T-helper 22 cell (primary cell): Measurements from ENCODE around the gene TEX26.
"Not testable (repeated sequence)": the region's sequence is repeated elsewhere in the genome, so short reads cannot be mapped to it uniquely, and the experiment has no call there.

Source experiments
- DNase-seq: peaks from one replicate; pipeline ENCODE4 v3.0.0-alpha.2; 2020; ENCODE audit warnings: low read depth

TEX26 gene

DNA sequence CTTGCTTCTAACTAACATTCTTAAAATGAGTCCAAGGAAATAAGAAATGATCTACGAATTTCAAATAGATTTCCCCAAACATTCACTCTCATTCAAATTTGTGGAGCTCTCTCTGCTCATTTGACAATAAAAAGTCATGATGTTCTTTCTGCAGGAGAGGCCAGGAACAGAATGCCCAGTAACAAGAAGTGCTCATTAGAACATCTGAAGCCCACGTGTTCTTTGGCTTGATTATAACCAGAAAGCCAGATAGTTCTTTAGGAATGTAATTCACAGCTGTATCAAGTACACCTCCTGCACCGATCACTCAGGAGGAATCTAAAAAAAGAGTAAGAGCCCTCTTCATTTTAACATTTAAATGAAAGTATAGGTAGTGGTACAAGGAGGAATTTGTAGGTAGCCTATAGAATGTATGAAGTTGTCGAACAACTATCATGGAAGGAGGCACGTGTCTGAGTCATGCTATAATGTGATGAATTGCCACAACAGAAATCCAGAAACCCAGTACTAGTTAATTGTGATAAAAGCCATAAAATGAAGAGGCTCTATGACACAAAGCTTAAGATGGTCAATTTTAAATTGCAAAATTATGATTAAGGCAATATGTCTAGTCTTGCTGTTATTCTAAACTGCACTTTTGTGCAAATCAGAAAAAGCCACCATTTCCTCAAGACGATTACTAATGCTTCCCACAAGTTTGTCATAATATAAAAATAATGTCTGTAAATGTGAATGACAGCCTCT lies 13.6 kb upstream of the TEX26 start:
- DNase-seq, result no peak

DNA sequence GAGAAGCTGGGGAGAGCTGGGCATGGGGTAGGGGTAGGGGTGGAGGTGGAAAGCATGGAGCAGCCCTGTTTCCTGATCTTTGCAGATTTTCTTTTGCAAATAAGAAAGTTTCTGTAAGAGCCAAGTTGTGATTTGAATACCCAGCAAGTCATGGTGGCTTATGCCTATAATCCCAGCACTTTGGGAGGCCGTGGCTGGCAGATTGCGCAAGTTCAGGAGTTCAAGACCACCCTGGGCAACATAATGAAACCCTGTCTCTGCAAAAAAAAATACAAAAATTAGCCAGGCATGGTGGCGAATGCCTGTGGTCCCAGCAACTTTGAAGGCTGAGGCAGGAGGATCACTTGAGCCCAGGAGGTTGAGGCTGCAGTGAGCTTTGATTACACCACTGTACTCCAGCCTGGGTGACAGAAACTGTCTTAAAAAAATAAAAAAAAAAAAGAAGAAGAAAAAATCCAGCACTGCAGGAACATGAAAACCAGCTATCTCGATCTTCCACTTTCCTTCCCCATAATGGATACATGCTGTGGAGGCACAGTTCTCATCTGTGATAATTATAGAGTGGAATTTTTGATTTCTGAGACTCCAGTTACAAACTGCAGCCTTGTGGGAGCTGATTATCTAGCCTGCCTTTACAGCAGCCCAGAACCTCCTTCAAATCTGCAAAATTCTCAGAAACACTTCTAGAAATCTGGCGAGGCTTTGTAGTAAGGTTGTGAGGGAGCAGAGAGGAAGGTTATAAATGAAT lies 12.1 kb upstream of the TEX26 start:
- DNase-seq, result no peak

DNA sequence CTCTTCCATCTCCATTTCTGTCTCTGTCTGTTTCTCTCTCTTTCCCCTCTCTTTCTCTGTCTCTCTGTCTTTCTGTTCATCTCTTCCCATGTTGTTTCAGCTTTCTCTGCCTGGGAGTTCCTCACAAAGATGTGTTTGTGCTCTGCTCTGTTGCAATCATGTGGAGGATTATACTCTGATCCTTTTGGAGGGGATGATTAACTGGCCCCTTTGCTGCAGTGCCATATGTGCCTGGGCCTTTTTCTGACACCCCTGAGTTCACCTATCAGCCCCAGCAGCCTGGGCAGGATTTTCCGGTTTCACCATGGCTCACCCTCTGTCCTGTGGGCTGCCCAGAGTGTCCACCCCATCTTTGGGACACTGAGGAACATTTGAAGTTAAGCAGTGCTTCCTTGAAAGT lies 9.0 kb upstream of the TEX26 start:
- no peak for DNase-seq

DNA sequence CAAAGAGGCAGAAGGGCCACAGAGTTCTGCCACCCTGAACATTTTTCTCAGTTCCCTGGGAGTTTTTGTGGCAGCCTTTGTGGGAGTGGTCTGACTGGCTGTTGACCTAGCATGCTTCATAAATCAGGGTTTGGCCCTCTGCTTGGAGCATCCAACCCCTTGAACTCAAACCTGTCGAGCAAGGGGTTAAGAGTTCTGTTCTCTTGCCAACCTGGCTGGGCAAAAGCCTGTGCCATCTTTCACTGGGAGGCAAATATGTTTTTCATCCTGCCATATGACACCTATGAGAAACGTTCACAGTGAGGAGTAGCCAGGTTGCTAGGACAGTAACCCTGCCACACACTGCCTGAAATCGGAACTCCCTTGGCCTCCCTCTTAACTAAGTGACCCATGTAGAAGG lies 7.7 kb upstream of the TEX26 start:
- no peak for DNase-seq

DNA sequence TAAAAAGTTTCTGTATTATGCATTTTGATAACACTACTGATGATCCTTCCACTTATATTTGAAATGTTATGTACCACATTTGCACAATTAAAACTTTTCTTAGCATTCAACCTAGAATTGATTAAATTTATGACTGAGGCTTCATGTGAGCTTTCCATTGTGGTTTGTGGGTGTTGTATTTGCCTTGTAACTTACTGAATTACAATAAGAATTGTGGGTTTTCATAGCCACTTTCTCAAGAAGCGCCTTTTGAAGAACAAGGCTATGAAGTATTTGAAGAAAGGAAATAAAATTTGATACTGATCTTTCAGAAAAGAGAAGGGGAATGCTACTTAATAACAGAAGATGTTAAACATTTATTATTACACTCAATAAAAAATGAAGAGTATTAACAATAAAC lies 7.0 kb upstream of the TEX26 start:
- DNase-seq, result no peak

DNA sequence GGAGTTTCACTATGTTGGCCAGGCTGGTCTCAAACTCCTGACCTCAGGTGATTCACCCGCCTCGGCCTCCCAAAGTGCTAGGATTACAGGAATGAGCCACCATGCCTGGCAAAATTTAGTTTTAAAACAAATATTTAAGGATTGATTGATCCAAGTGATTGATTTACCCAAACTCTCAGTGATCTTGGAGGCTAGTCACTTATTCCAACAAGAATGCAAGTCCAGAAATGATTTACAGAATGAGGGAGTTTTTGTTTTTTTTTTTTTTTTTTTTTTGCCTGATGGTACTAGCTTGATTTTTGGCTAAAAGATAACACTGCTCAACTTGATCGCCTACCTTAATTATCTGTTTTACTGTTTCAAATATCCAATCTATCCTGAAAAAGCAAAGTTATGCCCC lies 5.7 kb upstream of the TEX26 start:
- no peak for DNase-seq

DNA sequence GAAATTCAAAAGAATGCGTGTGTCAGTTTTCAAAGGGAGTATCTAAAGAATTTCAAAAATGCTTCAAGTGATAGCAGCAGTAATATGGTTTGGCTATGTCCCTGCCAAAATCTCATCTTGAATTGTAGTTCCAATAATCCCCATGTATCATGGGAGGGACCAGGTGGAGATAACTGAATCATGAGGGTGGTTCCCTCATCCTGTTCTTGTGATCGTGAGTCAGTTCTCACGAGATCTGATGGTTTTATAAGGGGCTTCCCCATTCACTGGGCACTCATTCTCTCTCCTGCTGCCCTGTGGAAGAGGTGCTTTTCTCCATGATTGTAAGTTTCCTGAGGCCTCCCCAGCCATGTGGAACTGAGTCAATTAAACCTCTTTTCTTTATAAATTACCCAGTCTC lies 5.3 kb upstream of the TEX26 start:
- not testable (repeated sequence) for DNase-seq

DNA sequence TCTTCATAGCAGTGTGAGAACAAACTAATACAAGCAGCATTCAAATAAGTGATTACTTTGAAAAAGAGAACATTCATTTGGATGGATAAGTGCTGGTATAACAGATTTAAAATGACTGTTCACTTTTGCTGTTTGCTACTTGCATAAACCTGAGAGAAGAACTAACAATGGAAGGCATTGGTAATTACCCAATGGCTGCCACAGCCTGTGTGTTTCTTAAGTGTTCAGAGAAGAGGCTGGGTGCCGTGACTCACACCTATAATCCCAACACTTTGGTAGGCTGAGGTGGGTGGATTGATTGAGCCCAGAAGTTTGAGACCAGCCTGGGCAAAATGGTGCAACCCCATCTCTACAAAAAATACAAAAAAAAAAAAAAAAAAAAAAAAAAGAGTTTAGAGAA lies 4.9 kb upstream of the TEX26 start:
- DNase-seq, result no peak

DNA sequence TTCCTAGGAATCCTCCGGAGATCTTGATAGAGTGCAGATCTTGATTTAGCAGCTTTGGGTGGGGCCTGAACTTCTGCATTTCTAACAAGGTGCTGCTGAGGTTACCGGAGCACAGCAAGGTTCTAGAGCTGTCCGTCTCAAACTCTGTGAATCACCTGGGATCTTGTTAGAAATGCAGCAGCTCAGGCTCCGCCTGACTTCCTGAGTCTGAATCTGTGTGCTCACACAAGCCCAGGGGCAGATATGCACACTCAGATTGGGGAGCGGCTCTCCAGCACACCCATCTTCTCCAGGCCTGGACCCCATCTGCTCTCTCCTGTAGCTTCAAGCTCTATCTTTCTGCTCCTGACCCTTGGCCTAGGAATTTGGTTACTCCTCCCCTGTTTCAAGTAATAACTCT lies 3.5 kb upstream of the TEX26 start:
- DNase-seq, result no peak

DNA sequence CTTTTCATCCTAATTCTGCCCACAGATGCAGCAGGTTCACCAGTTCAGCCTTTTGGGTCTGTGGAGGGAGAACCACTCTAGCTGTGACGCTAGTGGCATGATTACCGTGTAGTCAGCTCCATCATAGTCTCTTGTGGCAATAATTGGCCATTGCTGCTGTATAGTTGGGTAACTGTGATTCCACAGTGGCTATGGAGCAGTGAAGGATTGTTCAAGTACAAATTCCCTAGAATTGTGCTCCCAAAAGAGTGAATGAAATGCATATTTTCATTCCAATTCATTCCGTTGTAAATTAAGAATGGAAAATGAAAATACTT lies 856 bp downstream of the TEX26 start:
- no peak for DNase-seq

DNA sequence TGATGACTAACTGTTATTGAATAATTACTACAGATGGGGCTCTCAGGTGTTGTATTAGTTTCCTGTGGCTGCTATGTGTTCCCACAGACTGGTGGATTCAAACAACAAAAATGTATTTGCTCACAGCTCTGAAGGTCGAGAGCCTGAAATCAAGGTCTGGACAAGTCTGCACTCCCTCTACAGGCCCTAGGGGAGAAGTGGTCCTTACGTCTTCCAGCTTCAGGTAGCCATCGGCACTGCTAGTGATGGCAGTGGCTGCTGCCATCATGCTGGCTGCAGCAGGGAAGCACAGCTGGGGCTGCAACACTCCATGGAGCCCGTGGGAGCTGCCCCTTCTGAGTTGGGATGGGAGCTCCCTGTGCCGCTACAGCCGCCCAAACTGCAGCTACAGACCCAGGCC lies 1.9 kb downstream of the TEX26 start:
- DNase-seq, result no peak

DNA sequence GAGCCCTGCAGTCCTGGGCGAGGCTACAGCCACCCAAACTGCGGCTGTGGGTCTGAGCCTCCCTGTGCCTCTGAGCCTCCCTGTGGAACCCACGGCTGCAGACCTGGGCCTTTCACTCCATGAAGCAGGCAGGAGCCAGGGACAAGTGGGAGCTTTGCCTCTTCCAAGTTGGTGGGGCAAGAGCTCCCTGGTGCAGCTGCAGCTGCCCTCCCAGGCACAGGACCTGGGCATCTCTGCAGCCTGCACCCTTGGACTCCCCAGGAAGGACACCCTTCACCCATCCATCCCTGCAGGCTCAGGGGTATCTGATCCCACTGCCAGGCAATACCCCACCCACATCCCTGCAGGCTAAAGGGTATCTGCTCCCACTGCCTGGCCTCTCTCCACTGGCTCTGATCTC lies 2.3 kb downstream of the TEX26 start:
- DNase-seq, result no peak

DNA sequence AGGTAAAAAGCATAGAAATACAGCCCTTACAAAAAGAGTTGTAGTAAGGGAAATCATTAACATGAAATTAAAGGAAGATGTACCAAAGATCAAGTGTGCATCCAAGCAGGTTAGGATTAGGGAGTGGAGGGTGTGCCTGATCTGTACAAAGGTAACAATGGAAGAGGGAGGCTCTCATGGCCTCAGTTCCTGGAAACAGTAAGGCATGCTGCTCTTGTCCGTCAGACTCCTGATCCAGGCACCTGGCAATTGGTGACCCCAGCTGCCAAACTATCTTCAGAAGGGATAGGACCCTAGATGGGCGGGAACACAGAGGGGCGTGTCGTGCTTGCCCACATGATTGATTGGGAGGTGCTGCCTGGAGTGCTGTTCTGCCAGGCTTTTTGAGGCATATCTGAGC lies 4.5 kb downstream of the TEX26 start:
- no peak for DNase-seq

DNA sequence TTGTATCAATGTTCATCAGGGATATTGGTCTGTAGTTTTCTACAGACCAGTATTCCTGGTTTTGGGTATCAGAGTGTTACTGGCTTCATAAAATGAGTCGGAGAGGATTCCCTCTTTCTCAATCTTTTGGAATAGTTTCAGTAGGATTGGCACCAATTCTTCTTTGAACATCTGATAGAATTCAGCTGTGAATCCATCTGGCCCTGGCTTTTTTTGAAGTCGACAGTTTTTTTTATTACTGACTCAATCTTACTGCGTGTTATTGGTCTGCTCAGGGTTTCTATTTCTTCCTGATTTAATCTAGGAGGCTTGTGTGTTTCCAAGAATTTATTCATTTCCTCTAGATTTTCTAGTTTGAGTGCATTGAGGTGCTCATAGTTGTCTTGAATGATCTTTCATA lies 11.4 kb downstream of the TEX26 start:
- DNase-seq, result no peak

DNA sequence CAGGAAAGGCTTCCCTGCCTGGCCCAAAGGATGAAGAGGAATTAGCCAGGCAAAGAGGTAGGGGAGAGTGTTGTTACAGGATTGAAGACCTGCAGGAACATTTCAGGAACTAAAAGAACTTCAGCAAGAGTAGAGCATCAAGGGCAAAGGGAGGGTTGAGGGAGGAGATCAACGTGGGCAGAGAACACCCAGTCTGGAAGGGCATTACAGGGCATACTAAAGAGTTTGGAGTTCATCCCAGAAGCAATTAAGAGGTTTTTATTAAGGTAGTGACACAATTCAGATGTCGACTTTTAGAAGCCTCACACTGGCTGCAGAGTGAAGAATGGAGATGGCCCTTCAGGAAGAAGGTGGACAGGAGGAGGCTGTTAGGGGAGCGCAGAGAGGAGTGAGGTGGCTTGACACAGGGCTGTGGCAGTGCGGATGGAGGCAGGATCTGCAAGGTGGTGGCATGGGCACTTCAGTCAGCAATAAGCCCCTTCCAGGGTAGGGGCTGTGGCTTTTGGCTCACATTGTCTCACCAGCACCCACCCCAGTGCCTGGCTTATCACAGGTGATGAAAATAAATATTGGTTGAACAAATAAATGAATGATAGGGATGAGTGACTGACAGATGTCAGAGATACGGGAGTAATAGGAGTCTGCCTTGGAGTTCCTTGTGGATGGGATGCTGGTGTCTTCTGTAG lies 24.9 kb downstream of the TEX26 start:
- no peak for DNase-seq

DNA sequence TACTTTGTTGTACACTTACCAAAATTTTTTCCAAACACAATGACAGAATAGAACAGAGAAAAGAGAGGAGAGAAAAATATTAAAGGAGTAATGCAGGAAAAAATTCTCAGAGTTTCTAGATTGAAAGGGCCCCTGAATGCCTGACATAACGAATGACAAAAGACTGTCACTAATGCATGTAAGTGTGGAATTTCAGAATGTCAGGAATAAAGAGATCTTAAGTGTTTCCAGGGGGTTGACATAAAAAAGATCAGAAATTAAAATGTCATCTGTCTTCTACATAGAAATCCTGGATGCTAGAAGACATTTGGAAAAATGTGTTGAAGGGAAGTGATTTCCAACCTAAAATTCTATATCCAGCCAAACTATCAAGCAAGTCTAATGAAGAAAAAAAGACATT lies 27.2 kb downstream of the TEX26 start:
- no peak for DNase-seq

DNA sequence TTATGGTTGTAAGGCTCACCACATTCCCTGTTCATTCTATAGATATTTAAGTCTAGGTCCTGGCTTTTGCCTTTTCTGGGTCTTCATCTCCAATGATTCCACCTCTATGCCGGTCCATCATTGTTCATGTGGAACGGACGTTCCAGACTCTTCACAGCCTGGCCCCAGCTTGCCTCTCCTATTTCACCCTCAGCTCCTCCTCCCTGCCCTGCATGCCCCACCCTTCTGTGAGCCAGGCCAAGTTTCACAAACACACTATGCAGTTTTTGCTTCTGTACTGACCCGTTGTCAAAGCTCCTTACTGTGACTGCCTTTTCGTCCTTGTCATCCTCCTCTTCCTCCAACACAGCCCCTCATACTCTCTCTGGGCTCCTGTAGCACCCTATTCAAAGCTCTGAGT lies 31.3 kb downstream of the TEX26 start:
- DNase-seq, result no peak

DNA sequence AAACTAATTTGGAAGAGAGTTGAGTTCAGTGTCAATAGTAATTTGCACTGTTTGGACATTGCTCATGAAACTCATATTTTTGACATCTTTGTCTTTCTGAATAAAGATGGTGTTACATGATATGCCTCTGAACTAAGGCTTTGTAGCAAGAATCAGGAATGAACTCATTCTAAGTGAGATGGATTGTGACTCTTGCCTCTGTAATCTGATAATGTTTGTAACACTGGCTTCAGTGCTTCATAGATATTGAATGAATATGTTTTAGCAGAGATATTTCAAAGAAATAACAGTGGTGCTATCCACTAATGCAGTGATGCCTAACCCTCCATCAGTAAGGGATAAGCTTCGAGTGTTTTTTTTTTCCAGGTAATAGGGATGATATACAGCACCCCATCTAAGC lies 32.9 kb downstream of the TEX26 start:
- no peak for DNase-seq

DNA sequence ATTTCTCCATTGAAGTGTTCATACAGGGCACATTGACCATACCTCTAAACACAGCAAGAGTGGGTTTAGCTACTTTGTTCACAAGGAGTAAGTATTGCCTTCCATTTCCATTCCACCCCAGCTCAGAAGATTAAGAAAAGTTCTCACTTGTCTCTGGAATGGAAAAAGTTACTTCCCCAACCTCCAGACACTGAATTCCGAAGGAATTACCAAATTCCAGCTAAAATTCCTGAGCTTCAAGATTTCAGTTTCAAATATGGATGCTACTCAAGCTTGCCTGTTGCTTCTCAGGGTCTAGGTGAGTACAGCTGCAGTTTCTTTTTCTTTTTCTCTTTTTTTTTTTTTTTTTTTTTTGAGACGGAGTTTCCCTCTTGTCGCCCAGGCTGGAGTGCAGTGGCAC lies 33.6 kb downstream of the TEX26 start:
- no peak for DNase-seq

DNA sequence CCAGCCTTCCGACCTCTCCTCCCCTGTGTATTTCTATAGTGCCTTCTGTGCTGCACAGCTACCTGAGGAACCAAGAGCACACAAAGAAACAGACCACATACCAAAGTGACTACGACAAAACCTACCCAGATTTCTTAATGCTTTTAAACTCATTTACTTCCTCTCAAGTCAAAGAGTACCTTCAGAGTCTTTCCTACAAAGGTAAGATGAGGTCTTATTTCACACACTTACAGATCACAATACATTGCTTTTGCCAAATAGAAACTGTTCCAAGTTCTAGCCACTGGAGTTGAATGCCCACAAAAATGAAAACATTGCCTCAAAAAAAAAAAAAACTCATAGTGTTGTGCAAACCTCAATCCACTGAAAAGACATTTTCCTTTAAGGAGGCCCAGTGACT lies 36.4 kb downstream of the TEX26 start:
- no peak for DNase-seq

DNA sequence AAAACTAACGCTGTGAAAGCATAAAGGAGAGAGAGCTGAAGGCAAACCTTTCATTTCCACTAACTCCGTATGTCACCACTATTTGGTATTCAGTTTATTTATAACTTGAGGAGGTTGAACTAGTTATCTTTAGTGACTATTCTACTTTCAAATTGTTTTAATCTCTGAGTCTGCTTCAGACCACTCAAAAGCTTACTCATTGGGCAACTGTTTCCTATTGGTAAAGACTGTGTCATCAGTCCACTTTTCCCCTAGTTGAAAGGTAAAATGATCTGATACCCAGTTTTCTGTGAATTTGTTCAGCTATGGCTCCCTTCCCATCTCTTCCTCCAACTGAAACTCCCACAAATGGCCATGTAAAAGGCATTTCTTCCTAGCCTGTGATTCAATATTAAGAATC lies 39.1 kb downstream of the TEX26 start:
- DNase-seq, result no peak

DNA sequence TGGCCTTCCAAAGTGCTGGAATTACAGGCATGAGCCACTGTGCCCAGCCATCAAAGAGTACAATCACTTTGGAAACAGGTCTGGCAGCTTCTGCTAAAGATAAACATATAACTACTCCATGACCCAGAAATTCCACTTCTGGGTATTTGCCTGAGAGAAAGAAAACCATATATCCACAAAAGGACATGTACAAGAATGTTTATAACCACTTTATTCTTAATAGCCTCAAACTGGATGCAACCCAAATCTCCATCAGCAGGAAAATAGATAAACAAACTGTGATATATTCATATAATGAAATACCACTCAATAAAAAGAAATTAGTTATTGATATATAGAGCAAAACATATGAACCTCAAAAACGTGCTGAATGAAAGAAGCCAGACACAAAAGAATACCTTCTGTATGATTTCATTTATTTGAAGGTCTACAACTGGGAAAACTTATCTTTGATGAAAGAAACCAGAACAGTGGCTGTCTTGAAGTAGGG lies 40.5 kb downstream of the TEX26 start:
- no peak for DNase-seq

DNA sequence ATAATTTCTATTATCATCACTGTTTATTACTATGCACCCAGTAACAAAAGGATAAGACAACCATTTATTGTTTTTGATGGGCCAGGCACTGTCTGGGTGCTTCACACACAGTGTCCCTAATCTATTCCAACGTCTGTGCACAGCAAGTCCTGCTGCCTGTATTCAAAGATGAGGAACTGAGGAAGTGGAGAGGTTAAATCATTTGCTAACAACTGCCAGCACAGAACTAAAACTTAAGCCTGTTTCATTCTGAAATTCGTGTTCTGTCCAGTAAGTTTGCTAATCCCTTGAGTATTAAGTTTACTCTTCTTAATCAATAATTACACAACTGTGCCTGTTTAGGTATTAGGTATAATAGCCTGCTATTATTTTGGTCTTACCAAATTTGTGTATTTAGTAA lies 41.9 kb downstream of the TEX26 start:
- no peak for DNase-seq
